ENCODE results near the gene H2AZ1. TPM values are rescaled to one million over a fixed set of nuclear protein-coding genes. Genes with fewer than 3 reads are reported as not detected.

Gene H2AZ1
- 207 and 386 TPM in 2 replicates for total RNA-seq (ENCODE audit: low replicate concordance)
- long read RNA-seq, transcript H2AFZ-201 (5 exons, 979 nt): major isoform, 423 of 442 reads
- long read RNA-seq, partial matches to known transcripts: 0 of 442 reads
- long read RNA-seq, other reads (novel, unspliced or antisense): 15 of 442 reads

DNA sequence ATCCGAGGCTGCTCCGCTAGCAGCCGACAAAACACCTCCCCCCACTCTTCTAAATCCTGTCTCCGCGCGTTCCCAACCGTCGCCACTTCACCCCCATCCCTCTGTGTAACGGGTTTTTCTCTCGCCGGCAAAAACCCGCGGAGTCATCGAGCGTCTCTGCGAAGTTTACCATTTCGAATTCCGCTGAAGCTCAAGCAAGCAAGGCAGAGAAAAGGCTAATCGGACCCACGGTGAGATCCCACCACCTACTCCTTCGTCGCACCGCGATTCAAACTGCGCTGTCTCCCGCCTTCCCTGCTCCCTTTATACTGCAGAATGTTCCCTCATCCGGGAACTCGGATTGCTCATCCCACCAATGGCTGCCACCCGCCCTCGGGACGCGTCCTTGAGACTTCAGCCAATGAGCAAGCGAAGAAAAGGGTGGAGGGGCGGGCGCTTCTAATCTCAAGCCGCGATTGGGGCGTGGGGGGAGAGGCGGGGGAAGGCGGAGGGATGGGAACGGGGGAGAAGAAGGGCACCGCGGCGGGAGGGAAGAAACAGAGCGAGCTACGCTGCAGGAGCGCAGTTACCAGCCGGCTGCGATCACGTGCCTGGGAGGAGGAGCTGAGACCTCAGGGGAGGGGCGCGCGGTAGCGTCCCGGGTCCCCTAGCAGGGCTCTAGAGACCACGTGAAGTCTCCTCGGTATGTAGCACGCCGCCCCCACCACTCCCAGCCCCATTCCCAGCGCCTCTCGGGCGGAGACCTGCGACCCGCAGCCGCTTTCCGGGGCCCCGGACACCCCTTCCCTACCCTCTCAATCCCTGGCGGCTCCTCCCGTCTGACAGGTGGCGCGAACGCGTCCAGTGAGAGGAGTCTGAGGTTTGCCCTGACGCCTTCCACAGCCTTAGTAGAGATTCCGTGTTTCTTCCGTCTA is at the start of gene H2AZ1:
Gene H2AZ1, minus strand, starts transcription at position 277 of the 914 bp plus-strand sequence. Its CDS starts 105 bp downstream, at position 172.
- TF ChIP-seq, protein P1, sequence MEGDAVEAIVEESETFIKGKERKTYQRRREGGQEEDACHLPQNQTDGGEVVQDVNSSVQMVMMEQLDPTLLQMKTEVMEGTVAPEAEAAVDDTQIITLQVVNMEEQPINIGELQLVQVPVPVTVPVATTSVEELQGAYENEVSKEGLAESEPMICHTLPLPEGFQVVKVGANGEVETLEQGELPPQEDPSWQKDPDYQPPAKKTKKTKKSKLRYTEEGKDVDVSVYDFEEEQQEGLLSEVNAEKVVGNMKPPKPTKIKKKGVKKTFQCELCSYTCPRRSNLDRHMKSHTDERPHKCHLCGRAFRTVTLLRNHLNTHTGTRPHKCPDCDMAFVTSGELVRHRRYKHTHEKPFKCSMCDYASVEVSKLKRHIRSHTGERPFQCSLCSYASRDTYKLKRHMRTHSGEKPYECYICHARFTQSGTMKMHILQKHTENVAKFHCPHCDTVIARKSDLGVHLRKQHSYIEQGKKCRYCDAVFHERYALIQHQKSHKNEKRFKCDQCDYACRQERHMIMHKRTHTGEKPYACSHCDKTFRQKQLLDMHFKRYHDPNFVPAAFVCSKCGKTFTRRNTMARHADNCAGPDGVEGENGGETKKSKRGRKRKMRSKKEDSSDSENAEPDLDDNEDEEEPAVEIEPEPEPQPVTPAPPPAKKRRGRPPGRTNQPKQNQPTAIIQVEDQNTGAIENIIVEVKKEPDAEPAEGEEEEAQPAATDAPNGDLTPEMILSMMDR (conservative IDR thresholded peaks at IDR 0.05): no peak
- H3K4me3 Mint-ChIP-seq: no peak within 1 kb of the TSS
- H3K4me1 Mint-ChIP-seq (ENCODE audit: unreplicated experiment): peaks cover 18% of the 10 kb centered on the region

DNA sequence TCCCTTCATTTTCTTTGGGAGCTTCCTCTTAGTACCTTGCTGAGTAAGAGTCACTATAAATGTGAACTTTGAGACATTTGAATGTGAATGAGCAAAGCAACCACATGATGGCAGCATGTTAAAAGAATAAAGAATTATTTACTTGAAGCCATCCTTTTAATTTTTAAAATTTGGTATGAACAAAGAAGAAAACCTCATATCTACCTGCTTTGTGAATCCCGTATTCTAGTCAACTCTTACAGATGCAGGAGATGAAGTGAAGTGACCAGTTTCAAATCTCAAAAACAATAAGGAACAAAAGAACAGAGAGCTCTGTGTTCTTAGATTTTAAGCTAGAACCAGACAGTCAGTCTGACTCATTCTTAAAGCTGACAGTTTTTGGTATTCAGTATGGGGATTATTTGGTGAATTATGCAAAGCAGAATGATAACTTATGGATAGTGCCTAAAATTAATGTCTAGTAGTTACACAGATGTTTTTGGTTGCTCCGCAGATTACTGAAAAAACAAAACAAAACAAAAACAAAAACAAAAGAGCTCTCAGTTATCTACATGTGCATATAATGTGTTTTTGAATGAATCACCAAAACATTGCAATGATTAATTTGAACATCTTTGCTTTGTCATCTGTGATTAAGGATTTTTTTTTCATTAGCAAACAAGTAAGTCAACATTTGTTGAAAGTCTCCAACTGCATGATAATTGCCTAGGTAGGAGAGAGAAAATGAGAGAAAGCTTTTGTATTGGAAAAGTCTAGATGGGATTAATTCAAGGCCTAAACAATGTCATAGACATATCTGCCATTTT is 48.2 kb upstream of the H2AZ1 start:
- H3K9me3 Mint-ChIP-seq: no peaks in the 10 kb centered on the region
- H3K4me3 Mint-ChIP-seq: no peak overlapping the region
- DNase-seq (ENCODE audit: extremely low spot score, unreplicated experiment): no peak
- TF ChIP-seq, protein P1 (conservative IDR thresholded peaks at IDR 0.05): peak; percentile 67
- peaks cover 6% of the 10 kb centered on the region for H3K4me1 Mint-ChIP-seq (ENCODE audit: unreplicated experiment)
- H3K36me3 Mint-ChIP-seq: no peaks in the 10 kb centered on the region
- no peaks in the 10 kb centered on the region for H3K27me3 Mint-ChIP-seq
- H3K27ac Mint-ChIP-seq: no peak overlapping the region

More for the DNA sequence above, at the start of gene H2AZ1:
- DNase-seq (ENCODE audit: extremely low spot score, unreplicated experiment): peak; percentile 98
- no peaks in the 10 kb centered on the region for H3K27me3 Mint-ChIP-seq
- H3K9me3 Mint-ChIP-seq: no peaks in the 10 kb centered on the region
- H3K27ac Mint-ChIP-seq: no peak within 1 kb of the TSS
- peaks cover 10% of the 10 kb centered on the region for H3K36me3 Mint-ChIP-seq

DNA sequence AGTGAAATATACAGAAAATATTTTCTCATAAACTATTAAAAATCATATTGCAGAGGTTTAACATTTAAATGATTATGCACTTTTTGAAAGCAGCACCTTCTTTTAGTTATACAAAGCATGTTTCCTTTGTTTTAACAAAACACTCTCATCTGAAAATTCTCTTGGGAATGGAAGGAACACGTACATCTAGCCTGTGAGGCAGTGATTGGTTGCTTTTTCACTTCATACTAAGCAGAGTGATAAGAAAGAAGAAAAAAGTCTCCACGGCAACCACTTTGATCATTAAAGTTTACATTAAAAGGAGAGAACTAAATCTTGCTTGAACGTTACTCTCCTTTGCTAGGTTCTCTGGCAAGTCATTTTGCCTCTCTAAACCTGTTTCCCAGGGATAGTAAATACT is 41.7 kb upstream of the H2AZ1 start:
- Mint-ChIP-seq H3K9me3 (no peaks in the 10 kb centered on the region), H3K27ac (no peak overlapping the region), H3K27me3 (no peaks in the 10 kb centered on the region), H3K36me3 (no peaks in the 10 kb centered on the region), H3K4me3 (no peak overlapping the region), H3K4me1 (ENCODE audit: unreplicated experiment) (peaks cover 9% of the 10 kb centered on the region)
- TF ChIP-seq, protein P1 (conservative IDR thresholded peaks at IDR 0.05): no peak
- DNase-seq (ENCODE audit: extremely low spot score, unreplicated experiment): no peak

DNA sequence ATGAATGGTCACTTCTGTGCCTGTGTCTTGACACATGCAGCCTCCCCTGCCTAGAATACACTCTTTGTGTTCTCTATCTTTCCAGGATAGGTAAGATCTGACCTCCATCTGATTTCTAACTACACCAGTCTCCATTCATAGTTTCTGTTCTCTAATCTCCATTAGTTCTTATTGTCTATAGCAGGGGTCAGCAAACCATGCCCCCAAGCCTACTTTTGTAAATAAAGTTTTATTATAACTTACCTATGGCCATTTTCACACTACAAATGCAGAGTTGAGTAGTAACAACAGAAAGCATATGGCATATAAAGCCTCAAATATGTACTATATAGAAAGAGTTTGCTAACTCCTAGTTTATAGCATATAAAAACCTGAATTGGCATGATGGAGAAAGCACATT is 37.6 kb upstream of the H2AZ1 start:
- no peaks in the 10 kb centered on the region for H3K36me3 Mint-ChIP-seq
- no peak overlapping the region for H3K27ac Mint-ChIP-seq
- no peak for DNase-seq (ENCODE audit: extremely low spot score, unreplicated experiment)
- no peak overlapping the region for H3K4me3 Mint-ChIP-seq
- no peaks in the 10 kb centered on the region for H3K27me3 Mint-ChIP-seq
- peaks cover 9% of the 10 kb centered on the region for H3K4me1 Mint-ChIP-seq (ENCODE audit: unreplicated experiment)
- no peaks in the 10 kb centered on the region for H3K9me3 Mint-ChIP-seq
- TF ChIP-seq, protein P1 (conservative IDR thresholded peaks at IDR 0.05): no peak

DNA sequence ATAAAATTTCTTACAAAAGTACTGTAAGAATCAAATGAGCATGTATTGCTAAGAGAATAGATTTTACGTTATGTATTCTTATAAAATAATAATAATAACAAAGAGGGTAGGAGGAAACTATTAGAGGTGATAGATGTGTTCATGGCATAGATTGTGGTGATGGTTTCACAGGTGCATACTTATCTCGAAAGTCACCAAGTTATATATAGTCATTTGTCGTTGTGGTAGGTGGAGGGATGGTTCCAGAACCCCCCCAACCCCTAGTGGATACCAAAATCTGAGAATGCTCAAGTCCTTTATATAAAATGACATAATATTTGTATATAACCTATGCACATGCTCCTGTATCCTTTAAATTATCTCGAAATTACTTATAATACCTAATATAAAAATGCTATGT is 36.7 kb upstream of the H2AZ1 start:
- no peaks in the 10 kb centered on the region for H3K36me3 Mint-ChIP-seq
- H3K27me3 Mint-ChIP-seq: no peaks in the 10 kb centered on the region
- no peak for DNase-seq (ENCODE audit: extremely low spot score, unreplicated experiment)
- no peak overlapping the region for H3K27ac Mint-ChIP-seq
- H3K9me3 Mint-ChIP-seq: no peaks in the 10 kb centered on the region
- peaks cover 1% of the 10 kb centered on the region for H3K4me1 Mint-ChIP-seq (ENCODE audit: unreplicated experiment)
- H3K4me3 Mint-ChIP-seq: no peak overlapping the region
- TF ChIP-seq, protein P1 (conservative IDR thresholded peaks at IDR 0.05): no peak
